Tongue (tissue), 2 donors: ENCODE measurements around the gene GRIN1. TPM values are rescaled to one million over a fixed set of nuclear protein-coding genes. Genes with fewer than 3 reads are reported as not detected.

Experiments
- DNase-seq: peaks from one replicate; pipeline ENCODE4 v3.0.0-alpha.2; 2015
- total RNA-seq: library from RNA; depleted of rRNA; stranded (reverse); fragments of >200 nt; gene quantifications from one replicate; pipeline ENCODE4 v1.2.3, GENCODE V29; 2014

Gene GRIN1
- total RNA-seq, 1 donor from 2014 or later, result 1.1 TPM

GRCh38 chr9:137165250-137165836 lies 26.4 kb downstream of the GRIN1 start:
- DNase-seq, result no peak

- no peak for DNase-seq
Measured at GRCh38 chr9:137166380-137167229, 27.7 kb downstream of the GRIN1 start.

- no peak for DNase-seq
Measured at GRCh38 chr9:137167277-137167746, 28.4 kb downstream of the GRIN1 start.

DNA sequence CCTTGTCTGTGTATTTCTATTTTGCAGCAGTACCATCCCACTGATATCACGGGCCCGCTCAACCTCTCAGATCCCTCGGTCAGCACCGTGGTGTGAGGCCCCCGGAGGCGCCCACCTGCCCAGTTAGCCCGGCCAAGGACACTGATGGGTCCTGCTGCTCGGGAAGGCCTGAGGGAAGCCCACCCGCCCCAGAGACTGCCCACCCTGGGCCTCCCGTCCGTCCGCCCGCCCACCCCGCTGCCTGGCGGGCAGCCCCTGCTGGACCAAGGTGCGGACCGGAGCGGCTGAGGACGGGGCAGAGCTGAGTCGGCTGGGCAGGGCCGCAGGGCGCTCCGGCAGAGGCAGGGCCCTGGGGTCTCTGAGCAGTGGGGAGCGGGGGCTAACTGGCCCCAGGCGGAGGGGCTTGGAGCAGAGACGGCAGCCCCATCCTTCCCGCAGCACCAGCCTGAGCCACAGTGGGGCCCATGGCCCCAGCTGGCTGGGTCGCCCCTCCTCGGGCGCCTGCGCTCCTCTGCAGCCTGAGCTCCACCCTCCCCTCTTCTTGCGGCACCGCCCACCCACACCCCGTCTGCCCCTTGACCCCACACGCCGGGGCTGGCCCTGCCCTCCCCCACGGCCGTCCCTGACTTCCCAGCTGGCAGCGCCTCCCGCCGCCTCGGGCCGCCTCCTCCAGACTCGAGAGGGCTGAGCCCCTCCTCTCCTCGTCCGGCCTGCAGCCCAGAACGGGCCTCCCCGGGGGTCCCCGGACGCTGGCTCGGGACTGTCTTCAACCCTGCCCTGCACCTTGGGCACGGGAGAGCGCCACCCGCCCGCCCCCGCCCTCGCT lies 29.0 kb downstream of the GRIN1 start:
- no peak for DNase-seq

DNA sequence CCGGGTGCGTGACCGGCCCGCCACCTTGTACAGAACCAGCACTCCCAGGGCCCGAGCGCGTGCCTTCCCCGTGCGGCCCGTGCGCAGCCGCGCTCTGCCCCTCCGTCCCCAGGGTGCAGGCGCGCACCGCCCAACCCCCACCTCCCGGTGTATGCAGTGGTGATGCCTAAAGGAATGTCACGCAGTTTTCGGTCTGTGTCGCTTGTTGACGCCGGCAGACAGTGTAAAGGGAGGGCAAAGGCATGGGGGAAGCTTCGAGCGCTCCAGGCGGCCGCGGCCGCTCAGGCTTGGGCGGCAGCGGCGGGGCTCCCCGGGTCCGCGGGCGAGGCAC lies 29.6 kb downstream of the GRIN1 start:
- DNase-seq, result no peak

GRCh38 chr9:137168904-137169856 lies 30.2 kb downstream of the GRIN1 start:
- DNase-seq, result peak; percentile 62

GRCh38 chr9:137169896-137170358 lies 31.0 kb downstream of the GRIN1 start, which contains the start of gene LRRC26:
LRRC26 (minus strand) TSS chr9:137170051; CDS start chr9:137169943, 108 bp downstream.
- DNase-seq, result no peak

- DNase-seq, result no peak
Measured at GRCh38 chr9:137170486-137171148, 31.7 kb downstream of the GRIN1 start.

GRCh38 chr9:137171149-137171900 lies 32.4 kb downstream of the GRIN1 start:
- DNase-seq, result no peak

GRCh38 chr9:137172901-137173795 lies 34.2 kb downstream of the GRIN1 start:
- no peak for DNase-seq

DNA sequence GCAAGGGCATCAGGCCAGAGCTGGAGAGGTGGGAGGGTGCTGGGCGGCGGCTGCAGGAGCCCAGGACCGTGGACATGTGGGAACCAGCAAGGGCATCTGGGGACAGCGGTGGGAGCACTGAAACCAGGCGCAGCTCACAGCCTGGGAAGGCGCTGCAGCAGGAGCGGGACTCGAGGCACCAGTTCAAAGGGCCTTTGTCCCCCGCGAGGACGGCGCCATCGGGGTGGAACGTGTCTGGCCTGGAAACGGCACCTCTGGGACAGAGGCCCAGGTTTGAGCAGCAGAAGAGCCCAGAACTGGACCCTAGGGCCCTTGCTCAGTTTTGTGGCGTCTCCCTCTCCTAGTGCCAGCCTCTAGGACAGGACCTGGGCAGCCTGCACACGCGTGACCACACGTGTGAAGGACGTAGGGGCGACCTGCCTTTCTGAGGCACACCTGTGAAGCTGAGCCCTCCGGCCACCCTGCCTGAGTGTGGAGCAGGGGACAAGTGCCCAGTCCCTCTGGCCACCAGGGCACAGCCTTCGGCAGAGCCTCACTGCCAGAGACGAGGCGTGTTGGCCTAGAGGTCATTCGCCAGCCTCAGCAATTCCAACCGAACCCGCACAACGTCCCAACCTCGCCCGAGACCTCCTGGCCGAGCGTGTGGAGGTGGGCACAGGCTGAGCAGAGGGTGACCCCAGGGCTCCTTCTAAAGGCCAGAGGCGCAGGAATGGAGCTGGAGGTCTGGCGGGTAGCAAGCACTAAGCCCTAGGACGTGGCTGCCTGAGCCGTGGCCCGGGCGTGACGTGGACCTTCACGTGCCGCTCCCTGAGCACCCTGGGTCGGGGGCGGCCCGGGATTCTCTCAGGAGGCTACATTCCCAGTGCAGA lies 35.1 kb downstream of the GRIN1 start:
- no peak for DNase-seq

DNA sequence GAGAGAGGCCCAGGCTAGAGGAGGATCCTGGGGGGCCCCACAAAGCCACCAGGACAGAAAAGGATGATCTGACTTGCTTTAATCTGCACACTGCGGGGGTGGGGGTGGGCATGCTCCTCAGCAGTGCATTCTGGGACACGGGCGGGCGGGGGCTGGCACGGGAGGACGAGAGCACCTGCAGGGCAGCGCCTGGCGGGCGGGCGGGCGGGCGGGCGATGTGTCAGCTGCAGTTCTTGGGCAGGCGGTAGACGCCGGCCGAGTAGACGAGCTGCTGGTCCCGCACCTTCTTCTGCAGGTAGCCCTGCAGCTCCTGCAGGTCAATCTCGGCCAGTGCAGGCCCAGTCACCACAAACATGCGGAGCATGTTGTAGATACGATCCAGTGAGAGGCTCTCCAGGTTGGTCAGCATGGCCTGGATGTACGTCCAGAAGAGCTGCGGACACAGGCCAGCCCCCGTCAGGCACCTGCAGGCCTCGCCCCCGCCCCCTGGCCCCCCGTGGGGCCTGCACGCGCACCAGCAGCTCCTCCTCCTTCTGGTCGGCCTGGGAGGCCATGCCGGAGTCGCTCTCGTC lies 35.9 kb downstream of the GRIN1 start:
- DNase-seq, result no peak

- no peak for DNase-seq
Measured at GRCh38 chr9:137175345-137175961, 36.5 kb downstream of the GRIN1 start.

DNA sequence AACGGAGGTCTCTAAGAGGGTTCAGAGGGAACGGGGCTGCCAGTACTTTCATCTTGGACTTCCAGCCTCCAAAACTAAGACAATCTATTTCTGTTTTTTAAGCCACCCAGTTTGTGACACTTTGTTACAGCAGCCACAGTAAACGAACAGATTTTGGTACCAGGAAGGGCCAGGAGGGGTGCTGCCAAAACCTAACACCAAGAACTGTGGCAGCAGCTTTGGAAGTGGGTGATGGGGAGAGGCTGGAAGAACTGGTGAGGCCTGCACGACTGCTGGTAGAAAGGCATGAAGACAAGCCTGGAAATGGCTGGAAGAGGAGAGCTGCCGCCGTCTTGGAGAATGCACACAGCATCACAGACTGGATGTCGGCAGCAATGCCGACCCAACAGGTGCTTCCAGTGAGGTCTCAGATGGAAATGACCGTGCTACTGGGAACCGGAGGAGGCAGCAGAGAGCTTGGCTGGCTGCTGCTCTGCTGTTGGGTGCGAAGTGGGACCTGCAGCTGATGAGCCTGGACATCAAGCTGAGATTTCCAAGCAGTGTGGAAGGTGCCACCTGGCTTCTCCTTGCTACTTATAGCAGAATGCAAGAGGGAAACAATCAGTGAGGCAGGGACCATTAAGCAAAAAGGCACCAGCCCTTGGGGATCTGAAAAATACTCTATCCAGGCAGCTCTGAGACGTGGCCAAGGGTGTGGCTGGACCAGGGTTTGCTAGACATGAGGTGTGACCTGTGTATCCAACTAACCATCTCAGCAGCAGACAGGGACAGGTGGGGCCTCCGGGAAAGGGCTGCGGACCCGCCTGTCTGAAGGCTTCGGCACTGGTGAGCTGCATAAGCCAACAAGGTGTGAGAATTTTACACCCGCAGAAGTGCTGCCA lies 37.6 kb downstream of the GRIN1 start:
- DNase-seq, result peak; percentile 38

DNA sequence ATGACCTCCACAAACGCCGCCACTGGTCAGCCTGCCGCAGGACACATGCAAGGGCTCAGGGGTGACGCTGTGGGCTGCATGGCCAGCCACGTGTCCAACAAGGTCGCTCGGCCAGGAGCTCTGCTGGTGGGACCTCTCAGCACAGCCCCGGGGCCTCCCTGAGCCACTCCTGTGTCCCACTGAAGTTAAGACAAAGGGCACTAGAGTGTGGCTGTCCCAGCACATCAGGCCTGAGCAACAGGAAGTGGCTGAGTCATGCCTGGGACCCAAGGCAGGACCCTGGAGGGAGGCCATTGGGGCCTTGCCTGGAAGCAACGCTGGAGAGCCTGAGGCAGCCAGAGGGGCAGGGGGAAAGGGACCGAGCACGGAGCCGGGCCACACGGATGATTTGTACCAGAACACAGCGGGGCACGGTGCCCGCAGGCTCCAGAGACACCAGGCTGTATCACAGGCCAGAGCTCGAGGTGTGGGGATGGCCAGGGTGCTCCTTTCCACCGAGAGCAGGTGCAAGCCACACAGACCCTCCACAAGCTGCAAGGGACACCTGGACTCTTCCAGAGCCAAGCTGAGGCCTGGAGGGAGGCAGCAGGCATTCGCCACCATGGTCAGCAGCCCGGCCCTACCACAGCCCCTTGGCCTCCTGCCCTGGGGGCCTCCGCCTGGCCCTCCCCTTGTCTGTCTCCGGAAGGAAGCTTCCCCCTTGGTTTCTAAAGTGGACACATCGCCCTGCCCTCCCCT lies 39.4 kb downstream of the GRIN1 start:
- DNase-seq, result no peak
